HG03097 (cell line): Measurements from ENCODE around the gene SPI1.

ENCODE experiments used
- ATAC-seq: cut with Tn5 transposase; IDR thresholded peaks from one replicate; pipeline ENCODE4 v1.9.1; 2021; ENCODE audit not compliant: unreplicated experiment, low FRiP score

Gene SPI1

GRCh38 chr11:47407746-47408590 lies 29.6 kb upstream of the SPI1 start, which contains the start of gene SLC39A13:
Gene SLC39A13 (plus strand): TSS chr11:47408590. CDS start chr11:47410095, 1,505 bp downstream.
- peak; percentile 78 for ATAC-seq

- no peak for ATAC-seq
Measured at GRCh38 chr11:47406896-47407745, 28.8 kb upstream of the SPI1 start.

- no peak for ATAC-seq
Measured at GRCh38 chr11:47403571-47403970, 25.2 kb upstream of the SPI1 start.

DNA sequence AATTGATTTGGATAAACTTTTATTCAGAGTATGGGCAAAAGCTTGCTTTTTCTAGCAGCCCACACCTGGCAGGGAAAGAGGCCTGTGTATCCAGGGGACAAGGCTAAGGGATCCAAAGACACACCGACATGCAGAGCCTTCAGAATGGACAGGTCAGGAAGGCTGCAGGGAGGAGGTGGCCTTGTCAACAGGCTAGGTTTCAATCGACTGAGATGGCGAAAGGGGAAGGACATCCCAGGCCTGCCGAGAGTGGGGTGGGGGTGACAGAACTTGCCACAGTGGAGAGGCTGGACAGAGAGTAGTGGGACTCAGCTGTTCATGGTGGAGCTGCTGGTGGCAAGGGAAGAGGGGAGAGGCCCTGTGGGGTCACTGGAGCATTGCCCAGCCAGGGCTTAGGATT lies 24.8 kb upstream of the SPI1 start:
- no peak for ATAC-seq

DNA sequence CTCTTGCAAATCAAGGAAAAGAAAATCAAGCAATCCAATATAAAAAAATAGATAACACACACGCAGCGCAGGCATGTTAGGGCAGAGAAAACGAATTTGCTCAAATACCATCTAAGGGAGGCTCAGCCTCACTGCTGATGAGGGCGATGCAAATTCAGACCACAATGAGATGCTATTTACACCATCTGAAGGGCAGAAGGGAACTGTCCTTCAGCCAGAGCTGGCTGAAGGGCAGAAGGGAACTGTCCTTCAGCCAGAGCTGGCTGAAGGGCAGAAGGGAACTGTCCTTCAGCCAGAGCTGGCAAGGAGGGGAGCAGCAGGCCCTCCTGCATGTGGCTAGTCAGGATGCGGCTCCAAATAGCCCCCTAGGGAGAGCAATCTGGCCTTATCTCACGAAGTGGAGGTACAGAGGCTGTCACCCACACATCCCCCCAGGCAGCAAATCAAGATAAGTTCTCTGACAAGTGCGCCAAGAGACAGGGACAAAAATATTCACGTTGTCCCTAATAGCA lies 22.5 kb upstream of the SPI1 start:
- peak; percentile 58 for ATAC-seq

- peak; percentile 33 for ATAC-seq
Measured at GRCh38 chr11:47399860-47400767, 21.8 kb upstream of the SPI1 start.

- ATAC-seq = no peak
Measured at GRCh38 chr11:47398551-47398950, 20.2 kb upstream of the SPI1 start.

DNA sequence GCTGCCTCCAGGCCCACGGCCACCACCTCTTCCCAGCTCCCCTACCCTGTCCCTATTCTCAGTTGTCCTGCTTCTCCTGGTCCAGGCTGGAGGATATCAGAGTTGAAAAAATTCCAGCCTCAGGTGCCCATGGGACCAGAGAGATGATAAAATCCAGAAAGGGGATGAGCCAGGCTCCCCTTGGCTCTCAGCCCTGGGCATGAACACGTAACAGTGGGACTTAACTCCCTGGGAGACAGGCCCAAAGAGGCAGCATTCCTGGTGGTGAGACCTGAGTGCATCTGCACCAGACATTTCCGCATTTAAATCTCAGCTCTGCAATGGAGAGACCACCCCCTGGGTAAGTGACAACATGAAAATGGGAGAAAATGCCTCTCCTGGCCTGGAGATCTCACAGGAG lies 19.7 kb upstream of the SPI1 start:
- ATAC-seq = no peak

DNA sequence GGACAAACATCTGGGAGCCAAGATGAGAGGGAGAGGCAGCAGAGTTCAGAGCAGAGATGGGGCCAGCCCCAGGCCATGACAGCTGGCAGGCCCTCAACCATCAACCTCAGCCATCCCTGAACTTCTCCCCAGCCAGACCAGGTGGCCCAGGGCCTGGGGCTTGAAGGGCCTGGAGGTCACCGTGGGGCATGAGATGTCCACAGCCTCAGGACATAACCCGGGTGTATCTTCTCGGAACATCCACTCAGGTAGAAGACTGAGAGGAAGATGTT lies 17.6 kb upstream of the SPI1 start:
- no peak for ATAC-seq

- ATAC-seq = no peak
Measured at GRCh38 chr11:47395223-47396048, 17.1 kb upstream of the SPI1 start.

DNA sequence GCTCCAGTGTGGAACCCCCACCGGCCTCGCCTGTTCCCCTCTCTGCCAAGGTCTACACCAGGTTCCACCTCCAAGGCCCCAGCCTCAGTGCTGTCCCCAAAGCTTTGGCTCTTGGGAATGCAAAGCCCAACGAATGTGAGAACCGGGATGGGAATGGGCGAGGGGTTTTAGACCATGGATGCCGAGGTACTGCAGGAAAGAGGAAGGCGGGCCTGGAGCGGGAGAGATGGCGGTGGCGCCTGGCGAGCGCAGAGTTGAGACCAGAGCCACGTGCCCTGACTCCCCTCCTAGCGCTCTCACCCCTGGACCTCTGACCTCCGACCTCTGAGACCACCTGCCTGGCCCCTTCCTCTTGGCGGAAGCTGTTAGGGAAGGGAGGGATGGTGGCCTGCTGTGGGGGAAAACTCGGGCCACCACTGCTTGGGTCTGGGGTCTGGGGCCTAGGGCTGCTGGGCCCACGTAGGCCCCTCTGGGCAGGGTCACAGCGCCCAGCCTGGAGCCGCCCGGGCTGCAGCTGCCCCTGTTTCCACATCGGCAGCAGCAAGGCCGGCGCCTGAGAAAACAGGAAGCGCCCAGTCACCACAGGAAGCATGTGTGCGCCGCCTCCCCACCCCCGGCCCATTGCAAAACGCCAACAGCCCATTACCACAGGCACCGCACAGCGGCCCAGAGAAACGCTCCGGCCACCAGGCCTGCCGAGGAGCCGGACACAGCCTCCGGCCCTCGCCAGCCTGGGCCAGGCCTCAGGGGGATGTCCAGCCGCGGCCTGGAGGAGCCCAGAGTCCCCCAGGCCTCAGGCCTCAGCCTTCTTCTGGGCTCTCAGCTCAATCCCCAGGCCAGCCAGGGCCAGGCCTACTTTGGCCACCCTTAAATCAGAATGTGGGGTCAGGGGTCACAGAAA lies 16.2 kb upstream of the SPI1 start:
- peak; percentile 41 for ATAC-seq

DNA sequence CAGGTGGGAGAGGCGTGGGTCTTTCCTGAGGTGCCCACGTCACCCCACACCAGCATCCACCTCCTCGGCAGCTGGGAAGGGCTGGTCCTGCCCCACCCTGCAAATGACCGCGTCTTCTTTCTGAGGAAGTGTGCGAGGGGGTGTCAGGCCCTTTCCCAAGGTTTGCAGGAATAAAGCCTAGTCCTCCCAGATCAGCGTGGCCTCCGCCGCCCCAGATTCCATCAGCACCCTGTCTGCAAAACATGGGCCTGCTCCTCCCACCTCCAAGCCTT lies 15.6 kb upstream of the SPI1 start:
- no peak for ATAC-seq

DNA sequence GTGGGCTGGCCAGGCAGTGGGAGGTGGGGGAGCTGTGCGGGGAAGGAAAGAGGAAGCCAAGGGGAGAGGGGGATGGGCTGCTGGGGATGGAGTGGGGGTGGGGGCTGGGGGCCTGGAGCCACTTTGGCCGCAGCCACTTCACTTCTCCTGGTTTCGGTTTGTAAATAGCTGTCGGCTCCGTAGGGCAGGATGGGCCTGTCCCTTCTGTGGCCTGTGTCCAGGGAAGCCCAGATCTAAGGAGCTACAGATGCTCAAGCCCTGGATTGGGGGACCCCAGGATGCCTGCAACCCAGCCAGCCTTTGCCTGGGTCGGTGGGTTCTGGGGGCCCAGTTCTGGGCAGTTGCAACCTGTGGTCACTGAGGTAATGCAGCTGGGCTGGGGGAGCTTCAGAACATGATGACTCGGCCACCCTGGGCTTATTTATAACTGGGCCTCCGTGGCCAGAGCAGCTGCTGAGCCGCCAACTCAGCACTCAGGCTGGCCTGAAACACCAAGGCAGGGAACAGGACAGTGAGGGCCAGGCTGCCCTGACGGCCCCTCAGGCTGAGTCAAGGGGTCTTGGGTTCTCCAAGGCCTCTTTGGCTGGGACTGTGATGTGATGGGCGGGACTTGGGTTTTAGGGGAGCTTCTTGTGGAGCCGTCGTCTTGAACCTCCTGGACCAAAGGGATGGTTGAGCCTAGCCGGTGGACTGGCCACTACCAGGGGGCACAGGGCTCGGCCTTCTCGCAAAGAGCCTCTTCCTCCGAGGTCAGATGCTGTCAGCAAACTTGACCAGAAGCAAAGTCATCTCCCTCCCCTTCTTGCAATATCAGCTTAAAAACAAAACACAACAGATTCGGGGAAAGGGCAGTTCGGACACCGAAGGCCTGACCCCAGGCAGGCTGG lies 15.1 kb upstream of the SPI1 start:
- no peak for ATAC-seq

GRCh38 chr11:47392546-47393162 lies 14.3 kb upstream of the SPI1 start:
- ATAC-seq = no peak

DNA sequence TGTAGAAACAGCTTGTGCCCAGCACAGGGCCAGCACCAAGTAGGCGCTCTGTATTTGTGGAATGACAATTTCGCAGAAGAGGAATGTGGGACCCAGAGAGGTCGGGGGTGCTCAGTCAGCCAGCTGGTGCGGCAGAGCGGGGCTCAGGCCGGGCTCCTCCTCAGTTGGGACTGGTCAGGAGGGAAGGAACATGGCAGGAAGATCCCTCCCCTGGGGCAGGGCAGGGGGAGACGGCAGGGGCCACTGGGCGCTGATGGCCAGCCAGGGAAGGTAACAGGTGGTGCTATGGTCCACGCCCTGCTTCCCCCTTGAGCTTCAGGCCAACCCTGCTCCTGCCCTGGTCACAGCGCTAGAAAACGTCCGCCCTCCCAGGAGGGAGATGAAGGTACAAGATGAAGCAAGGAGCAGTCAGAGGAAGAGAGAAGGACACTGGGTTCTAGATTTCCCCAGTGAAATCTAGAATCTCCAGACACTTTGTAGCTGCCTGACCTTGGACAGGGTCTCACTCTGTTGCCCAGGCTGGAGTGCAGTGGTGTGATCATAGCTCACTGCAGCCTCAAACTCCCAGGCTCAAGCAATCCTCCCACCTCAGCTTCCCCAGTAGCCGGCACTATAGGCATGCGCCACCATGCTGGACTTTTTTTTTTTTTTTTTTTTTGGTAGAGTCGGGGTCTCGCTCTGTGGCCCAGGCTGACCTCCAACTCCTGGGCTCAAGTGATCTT lies 13.5 kb upstream of the SPI1 start:
- no peak for ATAC-seq

DNA sequence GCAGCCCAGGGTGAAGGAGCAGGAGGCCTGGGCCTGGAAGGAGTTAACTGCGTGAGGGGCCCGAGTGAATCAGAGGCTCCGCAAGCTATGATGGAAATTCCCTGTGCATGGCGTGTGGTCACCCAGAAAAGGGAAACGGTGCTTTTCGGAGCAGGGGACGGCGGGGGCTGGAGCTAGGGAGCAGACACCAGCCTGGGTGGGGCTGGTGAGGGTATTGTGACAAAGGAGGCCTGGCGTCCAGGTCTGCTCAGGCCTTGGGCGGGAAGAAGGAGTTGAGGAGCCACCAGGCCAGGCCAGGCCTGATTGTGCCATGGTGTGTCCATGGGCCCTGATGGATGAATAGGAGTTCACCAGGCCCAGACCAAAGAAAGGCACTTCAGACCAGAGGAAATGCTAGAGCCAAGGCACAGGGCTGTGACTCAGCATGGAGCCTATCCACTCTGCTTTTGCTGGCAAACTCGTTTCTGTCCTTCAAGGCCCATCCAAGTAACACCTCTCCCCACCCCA lies 12.8 kb upstream of the SPI1 start:
- no peak for ATAC-seq

DNA sequence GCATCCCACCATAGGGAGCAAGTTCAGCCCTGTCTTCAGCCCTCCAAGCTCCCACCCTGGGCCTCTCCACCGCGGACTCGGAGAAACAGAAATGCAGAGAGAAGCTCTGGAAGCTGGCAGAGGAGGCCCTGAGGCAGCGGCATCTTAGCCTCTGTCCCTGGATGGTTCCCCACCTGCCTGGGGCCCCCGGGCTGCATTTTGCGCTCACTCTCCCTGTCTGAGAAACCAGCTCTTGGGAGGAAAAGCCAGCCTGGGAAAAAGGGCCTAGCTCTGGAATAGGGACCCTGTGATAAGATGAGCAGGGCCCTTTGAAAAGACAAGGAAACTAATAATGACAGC lies 12.0 kb upstream of the SPI1 start:
- no peak for ATAC-seq
